Measurements from ENCODE around the gene SLC6A3.

DNA sequence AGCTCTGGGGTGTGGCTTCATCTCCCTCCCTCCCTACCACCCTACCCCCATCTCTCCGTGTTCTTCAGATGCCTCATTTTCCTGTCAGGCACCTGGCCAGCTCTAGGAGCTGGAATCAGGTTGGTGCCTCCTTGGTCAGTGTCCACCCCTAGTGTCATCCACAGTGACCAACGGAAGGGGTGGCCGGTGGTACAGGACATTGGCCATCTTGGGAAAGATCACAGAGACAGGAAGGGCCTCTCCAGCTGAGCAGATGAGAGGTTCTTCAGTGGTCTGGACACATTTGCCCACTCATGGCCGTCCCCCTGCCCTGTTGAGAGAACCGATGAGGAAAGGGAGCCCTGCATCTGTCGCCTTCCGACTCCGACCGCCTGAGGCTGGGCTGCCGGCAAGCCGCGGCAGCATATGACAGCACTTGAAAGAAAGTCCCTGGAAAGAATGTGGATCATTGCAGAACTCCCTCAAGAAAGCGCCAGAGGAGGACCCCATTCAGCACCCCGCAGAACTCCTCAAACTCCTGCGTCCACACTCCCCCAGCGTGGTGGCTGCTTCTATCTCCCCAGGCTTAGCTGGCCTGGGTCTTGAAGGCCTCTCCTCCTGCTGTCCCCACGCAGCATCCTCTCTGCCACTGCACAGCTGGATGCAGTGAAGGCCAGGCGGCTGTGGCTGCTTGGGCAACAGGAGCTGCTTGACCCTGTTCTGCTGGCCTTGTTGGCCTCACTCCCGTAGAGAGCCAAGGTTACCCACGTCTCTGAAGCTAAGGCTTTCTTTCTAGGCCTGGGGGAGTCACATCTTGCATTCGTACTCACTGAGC lies 98.4 kb downstream of the SLC6A3 start:
- TF ChIP-seq ZNF274 (IDR thresholded peaks at IDR 0.05; ENCODE audit: low read depth, low read length) (no peak), YY1 (IDR thresholded peaks at IDR 0.05; ENCODE audit: insufficient read depth, insufficient read length) (no peak), SUZ12 (IDR thresholded peaks at IDR 0.05; ENCODE audit: extremely low read depth, insufficient read depth, insufficient read length) (no peak)
